ENCODE results near the gene PKP4. TPM values are rescaled to one million over a fixed set of nuclear protein-coding genes. Genes with fewer than 3 reads are reported as not detected.

PKP4 gene
- total and polyA plus RNA-seq, 2 donors (not counting 1 experiment from before 2014, with no cell fraction given): 44.5 to 56.3 TPM

DNA sequence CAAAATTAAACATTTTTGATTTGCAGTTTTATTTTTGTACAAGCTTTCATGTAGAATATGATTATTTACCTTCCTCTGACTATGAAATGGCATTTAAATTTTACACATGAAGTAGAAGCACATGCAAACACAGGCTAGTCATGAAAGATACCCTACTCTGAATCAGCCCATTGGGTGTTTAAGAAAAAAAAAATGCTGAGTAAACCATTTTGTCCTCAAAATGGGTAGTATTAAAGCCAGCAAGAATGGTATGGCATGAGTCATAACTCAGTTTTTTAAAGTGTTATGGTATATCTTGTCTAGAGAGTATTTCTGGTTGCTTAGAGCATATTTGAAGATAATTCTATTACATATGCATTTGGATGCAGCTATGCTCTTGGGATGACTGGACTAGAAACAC, 55.0 kb downstream of the PKP4 start:
- H2AFZ ChIP-seq (ENCODE audit: low read length): no peak overlapping the region
- peaks cover 24% of the 10 kb centered on the region for H3K79me2 ChIP-seq (ENCODE audit: control insufficient read depth, insufficient read depth, low read length)
- no peak overlapping the region for H3K27ac ChIP-seq (ENCODE audit: insufficient read depth, low read length)
- H3K4me3 ChIP-seq (replicated peaks in 1 of 4; ENCODE audit: control extremely low read depth in 1 of 4, insufficient read depth in 1 of 4, low read depth in 3 of 4, low read length in 4 of 4): no peak overlapping the region
- H3K4me2 ChIP-seq (ENCODE audit: extremely low read depth, insufficient read depth, low read length): no peak overlapping the region
- no peaks in the 10 kb centered on the region for H3K9me3 ChIP-seq (ENCODE audit: control insufficient read depth, insufficient read depth, low read depth, low read length)
- H3K27me3 ChIP-seq (ENCODE audit: control insufficient read depth, insufficient read depth, low read length): no peaks in the 10 kb centered on the region
- H3K4me1 ChIP-seq (ENCODE audit: control insufficient read depth, extremely low read depth, insufficient read depth, low read length): peaks cover 6% of the 10 kb centered on the region
- TF ChIP-seq, protein P1, sequence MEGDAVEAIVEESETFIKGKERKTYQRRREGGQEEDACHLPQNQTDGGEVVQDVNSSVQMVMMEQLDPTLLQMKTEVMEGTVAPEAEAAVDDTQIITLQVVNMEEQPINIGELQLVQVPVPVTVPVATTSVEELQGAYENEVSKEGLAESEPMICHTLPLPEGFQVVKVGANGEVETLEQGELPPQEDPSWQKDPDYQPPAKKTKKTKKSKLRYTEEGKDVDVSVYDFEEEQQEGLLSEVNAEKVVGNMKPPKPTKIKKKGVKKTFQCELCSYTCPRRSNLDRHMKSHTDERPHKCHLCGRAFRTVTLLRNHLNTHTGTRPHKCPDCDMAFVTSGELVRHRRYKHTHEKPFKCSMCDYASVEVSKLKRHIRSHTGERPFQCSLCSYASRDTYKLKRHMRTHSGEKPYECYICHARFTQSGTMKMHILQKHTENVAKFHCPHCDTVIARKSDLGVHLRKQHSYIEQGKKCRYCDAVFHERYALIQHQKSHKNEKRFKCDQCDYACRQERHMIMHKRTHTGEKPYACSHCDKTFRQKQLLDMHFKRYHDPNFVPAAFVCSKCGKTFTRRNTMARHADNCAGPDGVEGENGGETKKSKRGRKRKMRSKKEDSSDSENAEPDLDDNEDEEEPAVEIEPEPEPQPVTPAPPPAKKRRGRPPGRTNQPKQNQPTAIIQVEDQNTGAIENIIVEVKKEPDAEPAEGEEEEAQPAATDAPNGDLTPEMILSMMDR (conservative IDR thresholded peaks at IDR 0.05 in 1 of 2, IDR thresholded peaks at IDR 0.05 in 1 of 2; ENCODE audit: low read depth in 1 of 2, low read length in 2 of 2): no peak
- TF ChIP-seq EZH2 (IDR thresholded peaks at IDR 0.05; ENCODE audit: low read length, missing control alignments): no peak
- DNase-seq (ENCODE audit: low read depth in 2 of 2): no peak
- no peak overlapping the region for H3K9ac ChIP-seq (ENCODE audit: insufficient read depth, low read length)
- H4K20me1 ChIP-seq (ENCODE audit: control insufficient read depth, extremely low read depth, insufficient read depth, low read length): peaks cover 2% of the 10 kb centered on the region
- H3K36me3 ChIP-seq (ENCODE audit: control insufficient read depth, insufficient read depth, low read length): no peaks in the 10 kb centered on the region

DNA sequence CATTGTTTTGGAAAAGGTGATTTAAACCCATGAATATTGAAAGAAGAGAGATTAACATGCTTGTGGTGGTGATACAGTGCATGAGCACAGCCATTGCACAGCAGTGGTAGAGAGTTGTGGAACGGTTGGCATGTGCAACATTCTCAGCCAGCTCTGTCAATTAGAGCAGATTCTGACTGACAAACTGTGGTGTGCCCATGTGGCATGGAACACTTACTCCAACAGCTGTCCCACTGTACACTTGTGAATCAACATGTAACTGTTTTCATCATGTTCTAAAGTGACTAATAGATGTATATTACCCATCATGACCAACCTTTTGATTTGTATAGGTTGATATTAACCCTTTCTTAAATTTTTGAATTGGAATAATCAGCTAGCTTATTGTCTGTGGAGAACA, 55.6 kb downstream of the PKP4 start:
- no peak overlapping the region for H2AFZ ChIP-seq (ENCODE audit: low read length)
- no peak overlapping the region for H3K9ac ChIP-seq (ENCODE audit: insufficient read depth, low read length)
- peaks cover 6% of the 10 kb centered on the region for H3K4me1 ChIP-seq (ENCODE audit: control insufficient read depth, extremely low read depth, insufficient read depth, low read length)
- H3K27me3 ChIP-seq (ENCODE audit: control insufficient read depth, insufficient read depth, low read length): no peaks in the 10 kb centered on the region
- no peak overlapping the region for H3K27ac ChIP-seq (ENCODE audit: insufficient read depth, low read length)
- H3K79me2 ChIP-seq (ENCODE audit: control insufficient read depth, insufficient read depth, low read length): peaks cover 18% of the 10 kb centered on the region
- H4K20me1 ChIP-seq (ENCODE audit: control insufficient read depth, extremely low read depth, insufficient read depth, low read length): peaks cover 2% of the 10 kb centered on the region
- no peak overlapping the region for H3K4me2 ChIP-seq (ENCODE audit: extremely low read depth, insufficient read depth, low read length)
- DNase-seq (ENCODE audit: low read depth in 2 of 2): no peak
- no peaks in the 10 kb centered on the region for H3K36me3 ChIP-seq (ENCODE audit: control insufficient read depth, insufficient read depth, low read length)
- TF ChIP-seq, protein P1 (conservative IDR thresholded peaks at IDR 0.05 in 1 of 2, IDR thresholded peaks at IDR 0.05 in 1 of 2; ENCODE audit: low read depth in 1 of 2, low read length in 2 of 2): no peak
- no peak for TF ChIP-seq EZH2 (IDR thresholded peaks at IDR 0.05; ENCODE audit: low read length, missing control alignments)
- H3K4me3 ChIP-seq (replicated peaks in 1 of 4; ENCODE audit: control extremely low read depth in 1 of 4, insufficient read depth in 1 of 4, low read depth in 3 of 4, low read length in 4 of 4): no peak overlapping the region
- no peaks in the 10 kb centered on the region for H3K9me3 ChIP-seq (ENCODE audit: control insufficient read depth, insufficient read depth, low read depth, low read length)

- no peaks in the 10 kb centered on the region for H3K9me3 ChIP-seq (ENCODE audit: control insufficient read depth, insufficient read depth, low read depth, low read length)
- no peak overlapping the region for H3K4me2 ChIP-seq (ENCODE audit: extremely low read depth, insufficient read depth, low read length)
- H3K27me3 ChIP-seq (ENCODE audit: control insufficient read depth, insufficient read depth, low read length): no peaks in the 10 kb centered on the region
- peaks cover 8% of the 10 kb centered on the region for H3K4me1 ChIP-seq (ENCODE audit: control insufficient read depth, extremely low read depth, insufficient read depth, low read length)
- no peak overlapping the region for H2AFZ ChIP-seq (ENCODE audit: low read length)
- H3K27ac ChIP-seq (ENCODE audit: insufficient read depth, low read length): no peak overlapping the region
- TF ChIP-seq EZH2 (IDR thresholded peaks at IDR 0.05; ENCODE audit: low read length, missing control alignments): no peak
- TF ChIP-seq, protein P1 (conservative IDR thresholded peaks at IDR 0.05 in 1 of 2, IDR thresholded peaks at IDR 0.05 in 1 of 2; ENCODE audit: low read depth in 1 of 2, low read length in 2 of 2): no peak
- H3K79me2 ChIP-seq (ENCODE audit: control insufficient read depth, insufficient read depth, low read length): peaks cover 16% of the 10 kb centered on the region
- no peak overlapping the region for H3K4me3 ChIP-seq (replicated peaks in 1 of 4; ENCODE audit: control extremely low read depth in 1 of 4, insufficient read depth in 1 of 4, low read depth in 3 of 4, low read length in 4 of 4)
- H3K36me3 ChIP-seq (ENCODE audit: control insufficient read depth, insufficient read depth, low read length): no peaks in the 10 kb centered on the region
- no peak for DNase-seq (ENCODE audit: low read depth in 2 of 2)
- no peak overlapping the region for H3K9ac ChIP-seq (ENCODE audit: insufficient read depth, low read length)
- peaks cover 2% of the 10 kb centered on the region for H4K20me1 ChIP-seq (ENCODE audit: control insufficient read depth, extremely low read depth, insufficient read depth, low read length)
These were observed 57.1 kb downstream of the PKP4 start for GRCh38 chr2:158513841-158514240.
